Liver (tissue), 9 donors: Measurements from ENCODE around the gene POP4. TPM values are rescaled to one million over a fixed set of nuclear protein-coding genes. Genes with fewer than 3 reads are reported as not detected.

Source experiments
- DNase-seq: peaks from one replicate; pipeline ENCODE4 v3.0.0-alpha.2; 2017; ENCODE audit warnings: low spot score
- H3K27ac ChIP-seq, 2 donors: one replicate each; pipeline ENCODE4 v1.7.0; 2013; ENCODE audit warnings: inconsistent platforms in 2 of 2, low read length in 2 of 2, control low read depth in 1 of 2, low read depth in 1 of 2, mild to moderate bottlenecking in 1 of 2
- H3K27me3 ChIP-seq, 4 donors: one replicate each; pipeline versions ENCODE4 v1.6.1 to v1.7.0; 2013; ENCODE audit warnings: low read length in 3 of 4, inconsistent platforms in 1 of 4, mild to moderate bottlenecking in 1 of 4, moderate library complexity in 1 of 4; ENCODE audit not compliant: control insufficient read depth in 4 of 4, insufficient read depth in 4 of 4
- H3K36me3 ChIP-seq, 4 donors: one replicate each; pipeline versions ENCODE4 v1.6.1 to v1.7.0; 2013; ENCODE audit warnings: low read length in 3 of 4, mild to moderate bottlenecking in 3 of 4, low read depth in 1 of 4, moderate library complexity in 1 of 4; ENCODE audit not compliant: control insufficient read depth in 4 of 4, insufficient read depth in 3 of 4
- H3K4me1 ChIP-seq, 4 donors: one replicate each; pipeline versions ENCODE4 v1.6.1 to v1.7.0; 2013; ENCODE audit warnings: low read length in 3 of 4, mild to moderate bottlenecking in 3 of 4, moderate library complexity in 1 of 4; ENCODE audit not compliant: control insufficient read depth in 4 of 4, insufficient read depth in 4 of 4
- H3K4me3 ChIP-seq, 3 donors: one replicate each; pipeline versions ENCODE4 v1.6.1 to v1.7.0; 2013; ENCODE audit warnings: low read length in 3 of 3, control low read depth in 1 of 3, low read depth in 1 of 3, mild to moderate bottlenecking in 1 of 3
- H3K9ac ChIP-seq, 2 donors: one replicate each; pipeline ENCODE4 v1.7.0; 2013; ENCODE audit warnings: low read length in 2 of 2, mild to moderate bottlenecking in 2 of 2, moderate library complexity in 2 of 2, control low read depth in 1 of 2, low read depth in 1 of 2
- H3K9me3 ChIP-seq, 4 donors: one replicate each; pipeline versions ENCODE4 v1.6.1 to v1.7.0; 2013; ENCODE audit warnings: low read length in 3 of 4; ENCODE audit not compliant: control insufficient read depth in 4 of 4
- ATF3 ChIP-seq: IDR thresholded peaks from 2 replicates; pipeline ENCODE4 v1.6.1; 2016; ENCODE audit warnings: antibody characterized with exemption
- CTCF ChIP-seq: fragments of 150-350 bp; IDR thresholded peaks from 2 replicates; pipeline ENCODE4 v1.5.1; 2017; ENCODE audit warnings: improper control_type of control experiment, low read depth, low read length; ENCODE audit not compliant: missing input control
- FOXA1 ChIP-seq: IDR thresholded peaks from 2 replicates; pipeline ENCODE4 v1.6.1; 2016; ENCODE audit warnings: antibody characterized with exemption
- FOXA2 ChIP-seq: IDR thresholded peaks from 2 replicates; pipeline ENCODE4 v1.6.1; 2016; ENCODE audit warnings: antibody characterized with exemption
- GABPA ChIP-seq, 2 donors: IDR thresholded peaks in 1 of 2; conservative IDR thresholded peaks in 1 of 2; 2 replicates each; pipeline ENCODE4 v1.6.1; 2016; ENCODE audit warnings: antibody characterized with exemption in 2 of 2, mild to moderate bottlenecking in 1 of 2, moderate library complexity in 1 of 2
- HNF4A ChIP-seq, 2 donors: conservative IDR thresholded peaks; 2 replicates each; pipeline ENCODE4 v1.6.1; 2016; ENCODE audit warnings: antibody characterized with exemption in 2 of 2, mild to moderate bottlenecking in 2 of 2
- HNF4G ChIP-seq: IDR thresholded peaks from 2 replicates; pipeline ENCODE4 v1.6.1; 2016; ENCODE audit warnings: antibody characterized with exemption
- JUND ChIP-seq, 2 donors: IDR thresholded peaks; 2 replicates each; pipeline ENCODE4 v1.6.1; 2016; ENCODE audit warnings: antibody characterized with exemption in 2 of 2
- MAX ChIP-seq: IDR thresholded peaks from 2 replicates; pipeline ENCODE4 v1.6.1; 2016; ENCODE audit warnings: antibody characterized with exemption
- NR2F2 ChIP-seq: IDR thresholded peaks from 2 replicates; pipeline ENCODE4 v1.6.1; 2016; ENCODE audit warnings: antibody characterized with exemption
- RAD21 ChIP-seq, 2 donors: IDR thresholded peaks; 2 replicates each; pipeline ENCODE4 v1.6.1; 2016; ENCODE audit warnings: antibody characterized with exemption in 2 of 2, mild to moderate bottlenecking in 2 of 2
- RXRA ChIP-seq, 2 donors: IDR thresholded peaks; 2 replicates each; pipeline ENCODE4 v1.6.1; 2017 to 2018; ENCODE audit warnings: antibody characterized with exemption in 2 of 2, mild to moderate bottlenecking in 1 of 2
- TAF1 ChIP-seq: conservative IDR thresholded peaks from 2 replicates; pipeline ENCODE4 v1.6.1; 2016; ENCODE audit warnings: antibody characterized with exemption, mild to moderate bottlenecking
- YY1 ChIP-seq: IDR thresholded peaks from 2 replicates; pipeline ENCODE4 v1.6.1; 2016; ENCODE audit warnings: antibody characterized with exemption, mild to moderate bottlenecking
- WGBS: extraction: QIAGEN DNeasy Blood & Tissue Kit; methylation state at CpG from one replicate; pipeline ENCODE4 v1.1.7; 2013; 5-methylcytosine and 5-hydroxymethylcytosine counted together
- polyA plus RNA-seq, 2 donors: library from polyadenylated mRNA; stranded (reverse) in 1 of 2; unstranded in 1 of 2; fragments of 200-250 nt in 1 of 2; fragments of >200 nt in 1 of 2; fragmentation: Nextera tagmentation in 1 of 2; extraction: Ambion mirVana in 1 of 2; gene quantifications; one replicate each; pipeline versions ENCODE4 v1.2.1 to v1.2.3, GENCODE V29; 2013 to 2015
- total RNA-seq, 2 donors: library from RNA; depleted of rRNA; stranded (reverse); fragments of >200 nt; gene quantifications; one replicate each; pipeline ENCODE4 v1.2.3, GENCODE V29; 2014
- donor health status: healthy.
- donor health status: healthy.
- donor health status: healthy.
- donor health status: healthy.
- donor health status: healthy.

Gene POP4
- total and polyA plus RNA-seq, 4 donors, result 33.7 to 61.6 (median 38.9) TPM

- no peak overlapping the region for H3K27ac ChIP-seq
- H3K27me3 ChIP-seq, result peaks cover 0 to 7% (median 3%) of the 10 kb centered on the region in 4 donors
- no peak for DNase-seq
- WGBS, result 69% methylated on average over 1 of the region's 1 CpG
- H3K4me1 ChIP-seq, result no peaks in the 10 kb centered on the region
- TF ChIP-seq JUND (IDR thresholded peaks at IDR 0.05), result no peak
- TF ChIP-seq RAD21 (IDR thresholded peaks at IDR 0.05), result no peak
- no peak for TF ChIP-seq RXRA (IDR thresholded peaks at IDR 0.05)
- TF ChIP-seq MAX, result no peak
- TF ChIP-seq HNF4A (conservative IDR thresholded peaks at IDR 0.05), result no peak
- TF ChIP-seq NR2F2, result no peak
- TF ChIP-seq YY1, result no peak
- no peak for TF ChIP-seq TAF1
- TF ChIP-seq FOXA1, result no peak
- TF ChIP-seq CTCF, result no peak
- no peak for TF ChIP-seq GABPA (IDR thresholded peaks at IDR 0.05 in 1 of 2, conservative IDR thresholded peaks at IDR 0.05 in 1 of 2)
- no peak for TF ChIP-seq ATF3
- no peak for TF ChIP-seq FOXA2
- no peak overlapping the region for H3K4me3 ChIP-seq
- H3K36me3 ChIP-seq, result no peaks in the 10 kb centered on the region
- H3K9me3 ChIP-seq, result peaks cover 0 to 3% (median 1%) of the 10 kb centered on the region in 4 donors
- H3K9ac ChIP-seq, result no peak overlapping the region
These were observed 24.7 kb upstream of the POP4 start for GRCh38 chr19:29581398-29581797.

- Histone ChIP-seq H3K36me3 (no peaks in the 10 kb centered on the region), H3K9me3 (peaks cover 0 to 3% (median 1%) of the 10 kb centered on the region in 4 donors), H3K4me3 (no peak overlapping the region), H3K4me1 (no peaks in the 10 kb centered on the region), H3K27ac (no peak overlapping the region), H3K27me3 (peaks cover 0 to 12% (median 1%) of the 10 kb centered on the region in 4 donors), H3K9ac (no peak overlapping the region)
- TF ChIP-seq RXRA (IDR thresholded peaks at IDR 0.05) (no peak), ATF3 (no peak), FOXA1 (no peak), CTCF (no peak), TAF1 (no peak), FOXA2 (no peak), MAX (no peak), HNF4G (no peak), RAD21 (IDR thresholded peaks at IDR 0.05) (no peak)
- DNase-seq, result no peak
- WGBS, result 60% methylated on average over 1 of the region's 1 CpG
These were observed 22.7 kb upstream of the POP4 start for GRCh38 chr19:29583196-29583999.
